Ovary (tissue), 3 donors: ENCODE data around the gene PLAAT3.

Source experiments
- POLR2A ChIP-seq: fragments of 450-650 bp; IDR thresholded peaks from one replicate; pipeline ENCODE4 v1.6.1; 2017; ENCODE audit warnings: antibody characterized with exemption, mild to moderate bottlenecking, moderate library complexity
- TF ChIP-seq, protein P1 (sequence below), 3 donors: fragments of 450-650 bp in 2 of 3; fragments of 200-600 bp in 1 of 3; IDR thresholded peaks; one replicate each; pipeline versions ENCODE4 v1.5.1 to v1.8.0; 2016 to 2022; ENCODE audit warnings: antibody characterized with exemption in 3 of 3, mild to moderate bottlenecking in 1 of 3
- donor health status: DM: no; HTN: no; CAD: no.

DNA sequence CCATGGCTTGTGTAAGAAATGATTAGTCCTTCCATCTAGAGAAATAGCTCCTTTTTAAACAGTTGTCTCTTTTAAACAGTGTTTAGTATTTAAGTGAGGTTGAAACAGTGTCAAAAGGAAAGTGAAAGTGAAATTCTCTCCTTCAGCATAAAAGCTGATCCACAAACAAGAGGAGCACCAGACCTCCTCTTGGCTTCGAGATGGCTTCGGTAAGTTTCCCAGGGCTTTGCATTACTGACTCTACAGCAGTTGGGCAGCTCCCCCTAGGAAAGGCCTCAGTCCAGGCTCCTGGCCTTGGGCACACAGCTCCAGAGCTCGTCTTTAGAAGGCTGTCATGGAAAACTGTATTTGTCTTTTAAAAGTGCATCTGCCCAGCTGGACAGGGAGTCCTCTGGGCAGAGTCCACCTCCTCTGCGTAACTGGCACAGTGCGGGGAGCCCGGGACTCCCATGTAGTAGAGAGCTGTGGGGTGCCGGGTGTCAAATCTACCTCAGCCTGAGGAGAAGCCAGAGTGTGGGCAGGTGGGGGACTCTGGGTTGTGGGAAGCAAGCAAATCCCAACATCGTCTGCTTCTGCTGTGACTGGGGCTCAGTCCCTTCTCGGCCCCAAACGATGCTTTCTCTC is 77.5 kb downstream of the PLAAT3 start, which contains the start of gene PLAAT4:
- no peak for TF ChIP-seq POLR2A
- TF ChIP-seq, protein P1, sequence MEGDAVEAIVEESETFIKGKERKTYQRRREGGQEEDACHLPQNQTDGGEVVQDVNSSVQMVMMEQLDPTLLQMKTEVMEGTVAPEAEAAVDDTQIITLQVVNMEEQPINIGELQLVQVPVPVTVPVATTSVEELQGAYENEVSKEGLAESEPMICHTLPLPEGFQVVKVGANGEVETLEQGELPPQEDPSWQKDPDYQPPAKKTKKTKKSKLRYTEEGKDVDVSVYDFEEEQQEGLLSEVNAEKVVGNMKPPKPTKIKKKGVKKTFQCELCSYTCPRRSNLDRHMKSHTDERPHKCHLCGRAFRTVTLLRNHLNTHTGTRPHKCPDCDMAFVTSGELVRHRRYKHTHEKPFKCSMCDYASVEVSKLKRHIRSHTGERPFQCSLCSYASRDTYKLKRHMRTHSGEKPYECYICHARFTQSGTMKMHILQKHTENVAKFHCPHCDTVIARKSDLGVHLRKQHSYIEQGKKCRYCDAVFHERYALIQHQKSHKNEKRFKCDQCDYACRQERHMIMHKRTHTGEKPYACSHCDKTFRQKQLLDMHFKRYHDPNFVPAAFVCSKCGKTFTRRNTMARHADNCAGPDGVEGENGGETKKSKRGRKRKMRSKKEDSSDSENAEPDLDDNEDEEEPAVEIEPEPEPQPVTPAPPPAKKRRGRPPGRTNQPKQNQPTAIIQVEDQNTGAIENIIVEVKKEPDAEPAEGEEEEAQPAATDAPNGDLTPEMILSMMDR (IDR thresholded peaks at IDR 0.05): no peak
